HG03196 (cell line): ENCODE data around the gene CNGB1.

Source experiments
- ATAC-seq: cut with Tn5 transposase; IDR thresholded peaks from one replicate; pipeline ENCODE4 v1.9.1; 2021; ENCODE audit not compliant: unreplicated experiment

The CNGB1 gene

DNA sequence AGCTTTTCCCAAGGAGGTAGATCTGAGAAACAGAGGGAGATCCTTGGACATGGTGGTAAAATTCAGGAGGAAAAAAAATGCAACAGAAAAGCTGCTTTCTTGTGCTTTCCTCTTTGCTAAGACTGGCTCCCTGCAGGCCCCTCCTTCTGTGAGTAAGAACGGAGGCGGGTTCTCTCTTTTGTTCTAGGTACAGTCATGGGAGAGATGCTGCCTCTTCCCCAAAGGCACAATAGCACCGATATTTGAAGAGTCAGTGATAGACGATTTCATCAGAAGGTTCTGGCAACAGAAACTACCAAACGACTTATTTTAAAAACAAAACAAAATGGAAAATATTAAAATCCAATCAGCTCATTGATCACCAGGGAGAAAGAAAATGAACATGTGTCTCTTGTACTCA lies 136.0 kb downstream of the CNGB1 start:
- no peak for ATAC-seq
